Erythroblast (primary cell): ENCODE data around the gene COMMD2.

Experiments
- DNase-seq, 2 experiments: peaks; one replicate each; lab custom pipeline; 2025; lab: John Stamatoyannopoulos, UW
- GATA1 ChIP-seq: IDR thresholded peaks from 2 replicates; pipeline ENCODE4 v1.6.1; 2011; ENCODE audit warnings: low read depth, mild to moderate bottlenecking, control low read depth, low read length, moderate library complexity
- POLR2A ChIP-seq: IDR thresholded peaks from 2 replicates; pipeline ENCODE4 v1.6.1; 2011; ENCODE audit warnings: mild to moderate bottlenecking, low read length

COMMD2 gene

DNA sequence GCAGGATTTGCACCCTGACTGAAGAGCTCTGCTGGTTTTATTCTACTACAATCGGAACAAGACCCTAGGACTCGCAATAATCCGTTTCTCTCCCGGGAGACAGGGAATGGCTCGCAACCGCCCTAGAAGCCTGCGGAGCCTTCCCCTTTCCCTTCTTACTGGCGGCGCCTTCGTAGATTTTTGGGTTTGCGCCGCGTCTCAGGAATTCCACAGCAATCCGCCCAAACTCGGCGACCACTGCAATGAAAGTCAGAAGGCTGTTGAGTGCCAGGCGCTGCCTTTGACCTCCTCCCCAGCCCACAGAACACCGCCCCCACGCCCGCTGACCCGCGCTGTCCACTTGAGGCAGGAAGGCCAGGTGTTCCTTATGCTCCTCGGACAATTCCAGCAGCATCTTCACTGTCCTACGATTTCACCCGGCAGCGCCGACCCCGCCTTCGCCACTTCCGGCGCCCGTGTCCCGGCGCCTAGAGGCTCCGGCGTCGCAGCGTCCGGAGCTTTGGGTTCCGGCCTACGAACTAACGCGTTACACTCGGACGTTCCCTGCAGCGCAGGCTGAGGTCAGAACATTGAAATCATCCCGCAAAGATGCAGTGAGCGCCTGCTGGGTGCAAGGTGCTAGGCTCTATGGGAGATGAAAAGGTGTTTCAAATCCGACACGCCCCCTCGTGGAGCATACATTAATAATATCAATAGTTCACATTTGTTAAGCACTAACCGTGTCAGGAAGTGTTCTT lies at the start of gene COMMD2:
Gene COMMD2, minus strand, starts transcription at position 439 of the 737 bp plus-strand sequence. Its CDS starts 45 bp downstream, at position 394.
- peak; percentile 91 to 93 for DNase-seq
- TF ChIP-seq GATA1 (no peak), POLR2A (peak; percentile 83)

DNA sequence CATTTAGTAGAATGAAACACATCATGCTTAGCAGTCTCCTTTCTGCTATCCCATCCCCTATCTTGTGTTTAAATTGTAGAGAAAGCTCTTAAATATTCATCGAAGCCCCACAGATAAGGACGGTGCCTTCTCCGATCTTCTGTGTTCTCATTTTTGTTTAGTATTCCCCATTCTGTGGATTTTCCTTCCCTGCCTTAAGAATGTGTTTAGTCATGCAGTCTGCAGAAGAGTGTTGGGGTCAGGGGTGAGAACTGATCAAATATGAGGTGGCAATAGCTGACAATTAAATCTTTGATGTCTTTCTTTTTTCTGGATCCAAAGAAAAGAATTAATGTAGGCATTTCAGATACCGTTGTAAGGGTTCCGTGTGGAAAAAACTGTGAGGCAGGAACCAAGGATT lies 49.4 kb upstream of the COMMD2 start:
- DNase-seq, result no peak
- TF ChIP-seq POLR2A (no peak), GATA1 (no peak)

DNA sequence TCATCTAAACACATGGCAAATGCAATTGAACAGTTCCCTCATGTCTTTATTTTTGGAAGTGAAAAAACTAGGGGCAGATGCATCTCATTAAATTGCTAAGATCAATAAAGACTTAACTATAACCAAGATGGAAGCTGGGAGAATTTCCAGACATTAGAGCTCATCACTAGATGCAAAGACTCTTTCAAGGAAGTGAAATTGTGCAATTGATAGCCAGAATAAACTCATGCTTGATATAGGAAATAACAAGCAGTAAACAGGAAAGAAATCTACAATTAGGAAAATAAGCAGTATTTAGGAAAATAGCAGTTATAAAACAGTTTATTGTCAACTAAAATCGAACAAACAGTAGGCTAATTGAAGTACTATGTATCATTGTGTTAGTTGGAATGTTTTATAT lies 48.9 kb upstream of the COMMD2 start:
- TF ChIP-seq GATA1, result no peak
- no peak for TF ChIP-seq POLR2A
- no peak for DNase-seq

DNA sequence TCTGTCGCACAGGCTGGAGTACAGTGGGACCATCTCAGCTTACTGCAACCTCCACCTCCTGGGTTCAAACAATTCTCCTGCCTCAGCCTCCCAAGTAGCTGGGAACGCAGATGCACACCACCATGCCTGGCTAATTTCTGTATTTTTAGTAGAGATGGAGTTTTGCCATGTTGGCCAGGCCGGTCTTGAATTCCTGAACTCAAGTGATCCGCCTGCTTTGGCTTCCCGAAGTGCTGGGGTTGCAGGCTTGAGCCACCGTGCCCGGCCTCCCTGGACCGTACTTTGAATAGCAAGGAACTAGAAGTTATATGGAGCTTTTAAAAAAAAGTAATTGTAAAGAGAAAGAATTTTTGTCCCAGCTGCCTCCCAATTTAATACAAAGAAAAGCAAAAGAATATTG lies 48.4 kb upstream of the COMMD2 start:
- DNase-seq, result no peak
- TF ChIP-seq GATA1, result no peak
- TF ChIP-seq POLR2A, result no peak

DNA sequence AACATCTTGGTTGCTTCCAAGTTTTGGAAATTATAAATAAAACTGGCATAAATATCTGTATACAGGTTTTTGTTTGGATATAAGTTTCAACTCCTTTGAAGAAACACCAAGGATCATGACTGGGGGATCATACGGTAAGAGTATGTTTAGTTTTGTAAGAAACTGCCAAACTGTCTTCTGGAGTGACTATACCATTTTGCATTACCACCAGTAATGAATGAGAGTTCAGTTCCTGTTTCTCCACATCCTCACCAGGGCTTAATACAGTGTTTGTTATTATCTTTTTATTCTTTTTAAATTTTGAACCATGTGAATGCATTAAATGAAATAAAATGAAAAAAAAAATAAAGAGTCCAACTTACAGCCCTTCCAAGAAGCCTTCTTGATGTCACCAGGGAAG lies 43.7 kb upstream of the COMMD2 start:
- TF ChIP-seq GATA1 (no peak), POLR2A (no peak)

DNA sequence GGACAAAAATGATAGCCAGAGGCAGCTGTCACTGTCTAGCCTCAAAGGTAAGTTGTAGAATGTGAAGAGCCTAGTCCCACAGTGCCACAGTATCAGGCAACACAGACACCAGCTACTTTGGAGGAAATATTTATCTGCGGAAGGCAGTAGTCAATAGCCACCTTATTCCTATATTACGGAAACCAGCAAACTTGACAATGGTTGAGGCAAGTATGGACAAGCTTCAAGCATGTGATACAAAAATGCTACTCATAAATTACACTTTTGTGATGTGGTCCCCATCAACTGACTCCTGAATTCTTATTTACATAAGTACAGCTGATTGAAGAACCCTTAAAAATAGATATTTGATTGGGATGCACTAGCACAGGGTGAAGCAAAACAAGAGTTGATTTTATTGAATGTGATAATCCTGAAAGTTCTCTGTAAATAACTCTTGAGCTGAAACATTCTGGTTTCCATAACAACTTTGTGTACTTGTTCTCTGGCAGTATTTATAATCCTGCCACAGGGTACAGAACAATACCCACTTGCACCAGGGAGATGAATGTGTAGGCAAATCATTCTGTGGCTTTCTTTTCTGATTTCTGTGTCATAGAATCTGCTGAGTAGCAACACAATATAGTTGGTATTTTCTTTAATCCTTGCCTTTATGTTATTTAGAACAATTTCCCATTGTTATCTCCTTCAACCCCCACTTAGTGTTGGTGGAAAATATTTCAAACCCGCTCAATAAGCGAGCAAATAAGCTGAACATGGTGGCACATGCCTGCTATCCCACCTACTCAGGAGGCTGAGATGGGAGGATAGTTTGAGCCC lies 40.4 kb upstream of the COMMD2 start, which contains the start of gene ANKUB1:
Gene ANKUB1, minus strand, starts transcription at position 103 of the 819 bp plus-strand sequence. CDS start 188 bp downstream, outside the sequence.
- TF ChIP-seq GATA1 (no peak), POLR2A (no peak)

More for the DNA sequence above, 43.7 kb upstream of the COMMD2 start:
- DNase-seq, result no peak

DNA sequence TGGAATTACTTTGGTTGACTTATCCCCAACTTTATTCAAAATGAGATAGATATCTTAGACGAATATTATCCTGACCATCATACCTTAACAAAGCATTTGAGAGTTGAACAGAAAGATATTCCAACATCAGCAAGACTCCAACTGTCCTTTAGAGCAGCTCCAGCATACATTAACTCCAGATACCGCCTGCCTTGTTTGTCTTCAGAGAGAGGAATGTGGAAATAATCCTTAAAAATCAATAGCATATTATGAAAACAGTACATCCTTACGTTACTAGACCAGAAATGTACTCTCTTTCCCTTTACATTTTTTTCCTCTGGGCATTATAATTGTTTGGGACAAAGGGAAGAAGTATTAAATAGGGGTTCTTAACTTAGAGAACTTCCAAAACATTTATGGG lies 38.4 kb upstream of the COMMD2 start:
- no peak for DNase-seq
- no peak for TF ChIP-seq POLR2A
- no peak for TF ChIP-seq GATA1

More for the DNA sequence above, 40.4 kb upstream of the COMMD2 start, which contains the start of gene ANKUB1:
- DNase-seq, result no peak

DNA sequence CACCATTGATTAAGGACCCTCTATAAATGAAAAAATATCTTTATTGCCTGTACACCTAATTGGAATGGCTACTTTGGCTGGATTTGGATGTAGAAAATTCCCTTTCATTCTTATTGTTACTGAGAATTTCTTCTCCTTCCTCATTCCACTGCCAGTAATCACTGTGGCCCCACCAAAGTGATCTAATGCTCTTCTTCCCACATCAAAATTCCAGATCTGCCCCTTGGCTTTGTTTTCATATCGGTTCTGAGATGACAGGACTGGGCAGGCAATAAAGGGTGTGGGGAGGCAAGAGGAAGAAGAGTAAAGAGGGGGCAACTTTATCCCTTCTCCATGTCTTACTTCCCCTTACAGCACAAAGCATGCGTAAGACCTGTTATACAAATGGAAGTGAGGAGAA lies 38.0 kb upstream of the COMMD2 start:
- DNase-seq, result no peak
- TF ChIP-seq POLR2A (no peak), GATA1 (no peak)

DNA sequence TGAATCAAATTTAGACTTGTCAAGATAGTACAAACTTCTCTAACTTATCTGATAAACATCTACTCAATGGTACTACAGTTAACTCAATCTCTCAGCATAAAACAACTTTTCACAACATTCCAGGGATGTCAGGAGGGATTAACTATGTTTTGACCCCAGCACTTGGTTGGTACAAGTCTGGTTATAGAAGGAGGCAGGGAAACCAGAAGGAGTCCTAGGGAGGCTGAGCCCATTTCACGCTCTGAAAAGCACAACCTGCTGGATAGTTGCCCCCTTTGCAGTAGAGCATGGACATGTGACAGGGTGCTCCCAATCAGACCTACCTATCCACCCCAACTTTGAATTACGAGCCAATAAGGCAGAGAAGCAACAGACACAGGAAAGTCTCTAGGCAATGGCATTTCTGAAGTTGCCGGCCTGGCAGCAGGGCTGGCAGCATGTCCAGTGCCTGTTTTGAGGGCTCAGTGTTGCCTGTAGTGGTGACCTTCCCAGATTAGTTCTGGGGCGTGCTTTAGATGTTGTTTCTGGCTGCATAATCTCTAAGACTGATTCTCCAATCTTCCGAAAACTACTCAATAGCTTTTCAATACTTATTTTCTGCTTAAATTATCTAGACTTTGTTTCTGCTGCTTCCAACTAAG lies 31.9 kb upstream of the COMMD2 start:
- no peak for DNase-seq
- TF ChIP-seq GATA1 (no peak), POLR2A (no peak)

DNA sequence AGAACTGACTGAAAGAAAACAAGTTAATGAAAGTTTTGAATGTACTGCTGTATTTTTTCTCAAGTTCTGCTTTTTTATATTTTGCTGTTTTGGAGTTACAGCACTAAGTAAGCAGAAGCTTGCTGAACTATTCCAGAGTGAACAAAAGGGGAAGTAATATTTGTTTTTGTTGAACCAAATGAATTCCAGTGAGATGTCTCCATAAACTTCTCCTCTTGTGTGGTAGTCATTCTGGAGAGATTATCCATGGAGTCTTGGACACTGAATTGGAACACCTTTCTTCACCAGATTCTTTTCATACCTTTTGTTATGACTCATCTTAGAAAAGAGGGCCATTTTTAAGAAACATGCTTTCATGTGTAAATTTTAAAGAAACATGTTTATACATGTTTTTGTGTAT lies 31.3 kb upstream of the COMMD2 start:
- TF ChIP-seq POLR2A (no peak), GATA1 (no peak)
- DNase-seq, result no peak

DNA sequence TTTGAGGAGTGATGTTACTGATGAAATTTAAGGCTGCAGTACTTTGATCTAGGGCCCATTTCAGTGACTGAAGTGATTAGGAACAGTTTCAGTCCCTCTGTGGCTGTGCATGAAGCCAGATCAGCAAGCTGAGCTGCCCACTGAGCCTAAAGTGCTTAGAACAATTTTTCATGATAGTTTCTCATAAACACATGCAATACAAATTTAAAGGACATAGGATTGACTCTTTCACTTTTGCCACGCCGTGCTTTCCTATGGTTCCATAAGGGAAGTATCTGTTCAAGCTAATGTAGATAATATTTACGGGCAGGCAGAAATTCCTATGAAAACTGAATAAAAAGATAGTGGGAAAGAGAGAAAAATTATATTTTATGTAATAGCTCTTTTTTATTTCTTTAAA lies 29.5 kb upstream of the COMMD2 start:
- TF ChIP-seq POLR2A (no peak), GATA1 (no peak)
- DNase-seq, result no peak

DNA sequence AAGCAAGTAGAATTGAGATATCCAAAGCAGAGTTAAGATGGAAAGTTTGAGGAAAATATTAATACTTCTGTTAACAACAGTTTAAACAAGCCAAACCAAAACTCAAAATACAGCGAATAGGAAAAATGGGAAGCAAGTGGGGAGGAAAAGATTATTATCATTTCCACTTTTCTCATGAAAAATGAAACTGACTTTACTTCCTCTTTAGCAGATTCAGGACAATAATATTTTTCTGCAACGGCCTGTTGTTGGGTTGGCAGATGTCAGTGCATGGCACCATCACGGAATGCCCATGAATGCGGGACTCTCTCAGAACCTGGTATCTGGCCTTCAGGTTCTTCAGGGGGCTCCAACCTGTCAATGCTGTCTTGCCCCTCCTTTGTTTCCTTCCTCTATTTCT lies 28.9 kb upstream of the COMMD2 start:
- DNase-seq, result no peak

DNA sequence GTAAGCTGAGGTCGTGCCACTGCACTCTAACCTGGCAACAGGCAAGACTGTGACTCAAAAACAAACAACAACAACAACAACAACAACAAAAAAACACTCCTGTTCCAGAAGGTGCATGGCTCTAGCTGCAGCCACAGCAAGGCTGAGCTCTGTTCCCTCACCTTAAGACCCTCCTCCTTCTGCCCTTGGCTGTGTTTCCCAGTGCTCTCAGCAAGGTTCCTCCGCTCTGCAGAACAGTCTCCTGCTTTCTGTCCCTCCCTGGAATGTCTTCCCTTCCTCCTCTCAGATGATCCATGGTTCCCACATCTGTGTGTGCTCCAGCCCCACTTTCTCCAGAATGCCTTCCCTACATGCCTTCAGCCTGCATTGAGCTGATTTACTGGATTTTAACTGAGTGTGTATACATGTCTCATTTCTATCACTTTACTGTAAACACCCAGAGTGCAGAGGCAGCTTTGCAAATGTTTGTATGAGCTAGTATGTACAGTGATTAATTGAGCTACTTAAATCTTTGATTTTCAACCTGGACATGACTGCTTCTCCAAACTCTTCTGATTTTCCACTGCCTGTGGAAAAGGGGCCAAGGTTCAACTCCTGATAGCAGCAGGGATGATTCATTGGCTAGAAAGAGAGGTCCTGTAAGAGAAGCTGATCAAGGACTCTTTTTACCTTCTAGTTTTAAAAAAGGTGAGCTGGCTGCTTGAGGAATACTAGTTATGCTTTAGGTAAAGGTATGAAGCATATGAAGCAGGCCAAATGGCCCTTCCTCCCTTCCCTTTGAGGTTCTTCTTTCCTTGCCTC lies 25.3 kb upstream of the COMMD2 start:
- DNase-seq, result no peak
- TF ChIP-seq POLR2A (no peak), GATA1 (no peak)

More for the DNA sequence above, 28.9 kb upstream of the COMMD2 start:
- no peak for TF ChIP-seq GATA1
- no peak for TF ChIP-seq POLR2A
